Left renal cortex interstitium (tissue), 4 donors: ENCODE measurements around the gene FUT4. TPM values are rescaled to one million over a fixed set of nuclear protein-coding genes. Genes with fewer than 3 reads are reported as not detected.
"Not testable (repeated sequence)": the region's sequence is repeated elsewhere in the genome, so short reads cannot be mapped to it uniquely, and the experiment has no call there.

ENCODE experiments used
- DNase-seq, 4 donors: peaks; one replicate each; pipeline ENCODE4 v3.0.0-alpha.2; 2013; ENCODE audit warnings: low read depth in 4 of 4, low spot score in 2 of 4, missing footprints in 1 of 4
- polyA plus RNA-seq, 4 donors: library from polyadenylated mRNA; unstranded; fragments of 120-200 nt; gene quantifications; one replicate each; pipeline ENCODE4 v1.2.1, GENCODE V29; 2013; ENCODE audit not compliant: insufficient read length in 4 of 4

The FUT4 gene
- polyA plus RNA-seq, 4 donors, result 5.5 to 6.0 (median 5.8) TPM

DNA sequence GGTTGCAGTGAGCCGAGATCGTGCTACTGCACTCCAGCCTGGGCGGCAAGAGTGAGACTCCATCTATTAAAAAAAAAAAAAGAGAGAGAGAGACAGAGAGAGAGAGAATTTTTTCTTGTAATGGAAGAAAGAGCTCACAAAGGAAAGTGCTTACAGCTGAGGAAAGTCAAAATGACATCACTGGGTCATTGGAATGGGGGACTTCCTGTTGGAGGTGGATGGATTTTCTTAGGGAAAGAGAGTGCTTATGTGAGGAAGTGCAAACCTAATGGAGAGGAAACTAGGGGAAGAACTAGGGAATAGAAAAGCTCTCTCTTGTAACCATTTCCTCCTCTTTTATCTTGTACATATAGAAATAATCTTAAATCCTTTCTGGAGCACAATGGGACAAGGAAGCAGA, 17.1 kb downstream of the FUT4 start:
- DNase-seq, result no peak

DNA sequence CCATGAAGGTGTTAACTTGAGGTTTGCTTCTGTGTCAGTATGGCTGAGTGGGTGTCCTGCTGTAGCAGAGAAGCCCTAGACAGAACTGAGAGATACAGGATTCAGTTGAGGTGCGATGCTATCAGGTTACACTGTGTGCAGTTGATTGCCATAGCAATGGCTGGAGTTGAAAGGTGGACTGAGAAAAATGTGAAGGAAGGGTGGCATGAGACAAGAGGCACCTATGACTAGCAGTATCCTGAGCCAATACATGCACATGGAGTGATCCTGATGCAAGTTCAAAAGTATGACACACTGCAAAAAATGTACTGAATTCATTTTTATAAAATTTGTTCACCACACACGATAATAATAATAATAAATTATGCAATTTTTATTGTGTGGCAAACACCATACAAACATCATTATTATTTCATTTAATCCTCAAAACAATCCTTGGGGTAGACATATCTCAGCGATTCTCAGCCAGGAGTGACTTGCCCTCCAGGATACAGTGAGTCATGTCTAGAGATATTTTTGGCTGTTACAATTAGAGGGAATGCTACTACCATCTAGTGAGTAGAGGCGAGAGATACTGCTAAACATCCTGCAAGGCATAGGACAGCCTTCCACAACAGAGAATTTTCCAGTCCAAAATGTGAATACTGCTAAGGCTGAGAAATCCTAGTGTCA, 19.6 kb downstream of the FUT4 start:
- no peak for DNase-seq

GRCh38 chr11:94563848-94564467, 20.2 kb downstream of the FUT4 start:
- no peak for DNase-seq

DNA sequence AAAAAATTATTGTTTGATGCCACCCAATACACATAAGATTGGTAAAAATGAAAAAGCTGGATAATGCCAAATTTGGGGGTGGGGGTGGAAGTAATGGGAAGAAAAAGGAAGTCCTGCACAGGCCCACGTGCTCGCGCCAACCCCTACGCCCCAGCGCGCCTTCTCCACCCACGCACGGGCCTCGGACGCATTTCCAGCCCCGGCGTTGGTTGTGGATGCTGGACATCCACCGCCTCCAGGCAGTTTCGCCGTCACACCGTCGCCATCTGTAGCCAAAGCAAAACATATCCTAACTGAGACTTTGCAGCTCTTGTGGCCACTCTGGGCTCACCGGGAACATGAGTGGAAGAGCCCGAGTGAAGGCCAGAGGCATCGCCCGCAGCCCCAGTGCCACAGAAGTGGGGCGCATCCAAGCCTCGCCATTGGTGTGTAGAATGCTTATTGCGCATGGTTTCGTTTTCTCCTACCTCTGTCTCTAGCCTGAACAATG, 23.5 kb downstream of the FUT4 start, which contains the start of gene PIWIL4:
PIWIL4 (plus strand) TSS at position 188 of the 490 bp plus-strand sequence; CDS start at position 339, 151 bp downstream.
- no peak for DNase-seq

- DNase-seq, result no peak
Observed at GRCh38 chr11:94568200-94568599, 24.5 kb downstream of the FUT4 start.

DNA sequence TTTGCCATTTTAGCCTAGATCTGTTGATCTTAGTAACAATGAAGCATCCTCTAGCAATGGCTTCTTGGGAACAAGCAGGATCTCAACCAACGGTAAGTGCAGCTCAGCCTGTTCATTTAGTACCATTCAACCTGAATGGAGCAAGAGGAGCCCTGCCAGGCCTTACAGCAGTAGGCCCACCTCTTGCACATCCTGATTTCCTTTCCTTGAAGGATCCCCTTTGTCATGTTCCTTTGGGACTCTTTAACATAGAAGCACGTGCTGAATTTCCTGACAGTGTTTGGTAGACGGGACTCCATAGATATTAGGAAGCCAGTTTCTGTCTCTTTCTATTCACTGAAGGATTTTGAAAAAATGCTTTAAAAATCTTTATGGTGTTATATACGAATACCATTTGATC, 25.0 kb downstream of the FUT4 start:
- DNase-seq, result no peak

GRCh38 chr11:94572975-94573374, 29.3 kb downstream of the FUT4 start:
- not testable (repeated sequence) for DNase-seq

- no peak for DNase-seq
Observed at GRCh38 chr11:94574193-94574961, 30.7 kb downstream of the FUT4 start.

GRCh38 chr11:94576306-94576705, 32.6 kb downstream of the FUT4 start:
- no peak for DNase-seq

DNA sequence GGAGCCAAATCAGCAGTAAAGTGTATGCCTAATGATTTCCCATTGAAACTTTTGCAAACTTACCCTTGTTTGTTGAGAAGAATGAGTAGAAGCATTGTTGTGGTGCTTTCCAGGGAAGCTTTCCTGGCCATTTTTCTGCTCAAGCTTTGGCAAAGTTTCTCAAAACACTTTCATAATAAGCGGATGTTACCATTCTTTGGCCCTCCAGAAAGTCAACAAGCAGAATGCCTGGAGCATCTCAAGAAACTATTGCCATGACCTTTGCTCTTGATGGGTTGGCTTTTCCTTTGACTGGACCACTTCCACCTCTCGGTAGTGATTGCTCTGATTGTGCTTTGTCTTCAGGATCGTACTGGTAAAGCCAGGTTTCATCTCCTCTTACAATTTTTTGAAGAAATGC, 34.1 kb downstream of the FUT4 start:
- no peak for DNase-seq

DNA sequence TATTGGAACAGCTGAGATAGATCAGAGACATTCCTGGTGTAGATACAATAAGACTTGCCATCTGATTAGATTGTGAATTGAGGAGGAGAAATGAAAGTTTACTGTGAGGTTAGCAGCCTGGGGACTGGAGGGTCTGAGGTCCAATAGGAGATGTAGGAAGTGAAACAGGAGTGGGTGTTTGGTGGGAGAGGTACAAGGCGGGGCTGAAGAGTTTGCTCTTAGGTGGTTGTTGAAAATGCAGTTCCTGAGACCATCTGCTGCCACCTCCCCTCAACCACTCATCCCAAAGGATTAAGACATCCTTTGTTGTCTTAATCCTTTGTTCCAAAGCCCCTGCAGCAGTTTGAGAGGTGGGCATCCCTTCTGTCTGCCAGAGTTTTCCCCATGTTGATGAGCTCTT, 38.2 kb downstream of the FUT4 start:
- DNase-seq, result no peak

GRCh38 chr11:94583213-94583865, 39.6 kb downstream of the FUT4 start:
- DNase-seq, result no peak

DNA sequence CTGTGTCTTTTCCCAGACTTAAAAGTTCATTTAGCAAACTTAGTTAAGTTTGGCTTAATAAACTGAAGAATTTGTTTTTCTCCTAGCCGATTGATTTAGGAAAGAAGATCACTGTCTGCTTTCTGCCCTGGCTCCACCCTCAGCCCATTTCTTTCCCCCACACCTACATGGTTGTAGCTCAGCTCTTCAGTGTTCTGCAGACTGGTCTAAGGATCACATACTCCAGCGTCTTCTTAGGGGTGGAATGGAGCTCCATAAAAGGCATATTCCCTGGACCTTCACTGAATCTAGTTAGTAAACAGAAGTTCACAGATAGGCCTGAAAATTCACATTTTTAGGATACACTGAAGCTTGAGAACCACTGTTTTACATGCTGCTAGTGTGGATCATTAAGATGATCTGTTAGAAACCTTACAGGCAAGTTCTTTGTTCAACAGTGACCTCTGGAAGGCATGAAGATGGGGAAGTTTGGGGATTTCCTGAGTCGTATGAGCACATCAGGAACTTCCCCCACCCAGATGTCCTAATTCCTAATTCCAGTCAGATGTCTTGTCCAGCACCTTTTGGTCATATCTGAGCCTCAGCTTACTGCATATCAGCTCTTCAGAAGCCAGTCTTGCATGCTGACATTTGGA, 40.3 kb downstream of the FUT4 start:
- DNase-seq, result no peak

GRCh38 chr11:94584978-94585377, 41.3 kb downstream of the FUT4 start:
- DNase-seq, result no peak

DNA sequence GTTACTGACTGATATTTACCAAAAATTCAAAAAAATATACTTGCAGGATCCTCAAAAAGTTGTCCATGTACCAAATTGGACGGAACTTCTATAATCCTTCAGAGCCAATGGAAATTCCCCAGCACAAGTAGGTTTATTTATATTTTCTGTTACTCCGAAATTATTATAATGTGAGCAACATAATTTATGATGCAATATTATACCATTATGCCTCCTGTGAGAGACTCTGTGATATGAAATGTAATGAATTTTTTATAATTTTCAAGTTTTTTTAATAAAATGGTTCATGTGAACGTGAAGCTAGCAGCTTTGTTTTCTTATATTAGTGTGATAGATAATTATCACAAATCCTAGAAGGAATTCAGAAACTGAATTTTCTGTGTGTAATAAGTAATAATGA, 41.7 kb downstream of the FUT4 start:
- no peak for DNase-seq

DNA sequence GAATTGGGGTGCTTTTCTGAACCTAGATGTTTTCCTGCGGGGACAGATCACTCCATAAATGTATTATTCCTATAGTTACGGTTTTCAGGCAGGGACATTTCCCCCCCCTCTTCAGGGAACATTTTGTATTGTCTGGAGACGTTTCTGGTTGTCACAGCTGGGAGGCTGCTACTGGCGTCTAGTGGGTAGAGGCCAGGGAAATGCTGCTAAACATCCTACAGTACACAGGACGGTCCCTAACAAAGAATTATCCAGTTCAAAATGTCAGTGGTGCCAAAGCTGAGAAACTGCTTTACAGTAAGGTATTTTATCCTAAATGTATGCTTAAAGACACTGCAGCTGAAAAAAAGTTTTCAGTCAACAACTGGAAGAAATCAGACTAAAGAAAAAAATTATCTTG, 42.8 kb downstream of the FUT4 start:
- DNase-seq, result no peak

DNA sequence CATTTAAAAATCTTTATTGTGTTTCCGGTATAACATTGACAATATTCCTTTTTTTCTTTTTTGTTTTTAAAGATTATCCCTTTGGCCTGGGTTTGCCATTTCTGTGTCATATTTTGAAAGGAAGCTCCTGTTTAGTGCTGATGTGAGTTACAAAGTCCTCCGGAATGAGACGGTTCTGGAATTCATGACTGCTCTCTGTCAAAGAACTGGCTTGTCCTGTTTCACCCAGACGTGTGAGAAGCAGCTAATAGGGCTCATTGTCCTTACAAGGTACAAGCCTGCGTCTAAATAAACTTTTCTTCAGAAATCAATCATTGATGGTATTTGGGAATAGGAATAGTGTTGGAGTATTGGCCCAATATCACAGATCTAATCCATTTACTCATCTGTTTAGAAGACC, 43.3 kb downstream of the FUT4 start:
- DNase-seq, result no peak

- DNase-seq, result peak in 1 of 4 donors; percentile 24
Observed at GRCh38 chr11:94588366-94588942, 44.7 kb downstream of the FUT4 start.

DNA sequence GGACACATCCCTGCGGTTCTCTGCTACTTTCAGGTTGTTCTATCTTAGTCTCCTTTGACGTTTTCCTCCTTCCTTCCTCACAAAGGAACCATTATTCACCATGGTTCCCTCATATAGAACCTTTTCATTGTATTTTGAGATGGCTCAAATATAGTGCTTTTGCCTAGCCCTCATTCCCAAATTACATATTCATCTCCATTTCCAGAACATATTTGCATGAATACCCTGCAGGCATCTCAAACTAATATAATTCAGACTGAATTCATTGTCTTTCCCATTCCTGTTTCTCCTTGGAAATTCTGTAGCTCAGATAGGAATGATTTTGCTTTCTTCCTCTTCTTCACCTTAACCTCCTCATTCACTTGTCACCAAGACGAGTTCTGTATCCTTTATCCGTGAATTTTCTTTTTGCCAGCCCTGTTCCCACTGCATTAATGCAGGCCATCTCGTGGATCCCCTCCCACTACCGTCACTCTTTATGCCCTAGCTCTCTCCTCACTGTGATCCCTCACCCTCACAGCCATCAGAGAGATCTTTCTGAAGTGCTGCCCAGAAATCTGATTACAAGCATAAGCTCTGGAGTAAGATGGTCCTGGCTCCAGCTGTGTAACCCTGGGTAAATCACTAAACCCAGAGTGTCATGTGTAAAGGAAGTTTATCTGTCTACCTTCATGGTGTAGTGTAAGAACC, 46.8 kb downstream of the FUT4 start:
- no peak for DNase-seq

DNA sequence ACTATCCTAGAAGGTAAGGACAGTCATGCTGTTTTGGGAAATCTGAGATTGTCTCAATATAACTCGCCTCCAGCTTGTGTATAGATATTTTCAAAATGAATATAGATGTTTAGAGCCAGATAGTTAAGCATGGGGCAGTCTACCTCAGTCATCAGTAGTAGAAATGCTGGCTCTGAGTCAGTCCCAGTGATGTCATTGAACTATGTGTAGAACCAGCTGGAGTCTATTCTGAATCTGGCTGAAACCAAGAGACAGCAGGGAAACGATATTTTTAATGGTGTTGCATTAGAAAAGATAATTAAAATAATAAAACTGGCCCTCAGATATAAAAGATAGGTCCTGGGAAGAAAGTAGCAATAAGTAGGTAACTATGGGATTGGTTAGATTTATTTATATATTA, 49.3 kb downstream of the FUT4 start:
- no peak for DNase-seq
